IMR-90 (cell line): Measurements from ENCODE around the gene SNX32. TPM values are rescaled to one million over a fixed set of nuclear protein-coding genes. Genes with fewer than 3 reads are reported as not detected.

Source experiments
- ATAC-seq: fragments of 200-7000 bp; cut with Tn5 transposase; 2 replicates; pipeline ENCODE4 v1.9.1; 2020; ENCODE audit warnings: low read depth, mild to moderate bottlenecking, moderate library complexity
- BruUV-seq: library from RNA; stranded (reverse); fragments of 400-500 nt; replicated peaks from 2 replicates; lab custom pipeline; 2021; lab: Mats Ljungman, UMichigan
- CTCF ChIA-PET: fragments of 300-600 bp; formaldehyde crosslinking; extraction: SDS; loops from one replicate; lab custom pipeline; 2021; ENCODE audit warnings: antibody characterized with exemption; lab: Yijun Ruan, JAX
- POLR2A ChIA-PET: fragments of 300-600 bp; sonication (Branson Sonifier 250); formaldehyde crosslinking; loops from one replicate; lab custom pipeline; 2022; ENCODE audit warnings: antibody characterized with exemption; ENCODE audit not compliant: unreplicated experiment; lab: Charles Lee
- DNase-seq: peaks from one replicate; pipeline ENCODE4 v3.0.0; 2013
- H2AFZ ChIP-seq: replicated peaks from 2 replicates; pipeline ENCODE3; 2013; ENCODE audit warnings: low read length, mild to moderate bottlenecking; ENCODE audit not compliant: poor library complexity
- H2AK5ac ChIP-seq: 2 replicates; pipeline ENCODE4 v1.6.1; 2013; ENCODE audit warnings: low read depth, low read length, inconsistent platforms
- H2AK9ac ChIP-seq: replicated peaks from 2 replicates; pipeline ENCODE3; 2013; ENCODE audit warnings: mild to moderate bottlenecking, low read depth, low read length, moderate library complexity; ENCODE audit not compliant: poor library complexity
- H2BK120ac ChIP-seq: 2 replicates; pipeline ENCODE4 v1.6.1; 2013; ENCODE audit warnings: low read depth, low read length, inconsistent platforms
- H2BK15ac ChIP-seq: 3 replicates; pipeline ENCODE4 v1.6.1; 2013; ENCODE audit warnings: low read depth, low read length, inconsistent platforms
- H2BK20ac ChIP-seq: 2 replicates; pipeline ENCODE4 v1.6.1; 2013; ENCODE audit warnings: low read depth, mild to moderate bottlenecking, inconsistent platforms, low read length, moderate library complexity
- H2BK5ac ChIP-seq: 2 replicates; pipeline ENCODE4 v1.6.1; 2013; ENCODE audit warnings: mild to moderate bottlenecking, low read depth, low read length, inconsistent platforms; ENCODE audit not compliant: poor library complexity, severe bottlenecking
- H3K14ac ChIP-seq: replicated peaks from 2 replicates; pipeline ENCODE4 v1.6.1; 2013; ENCODE audit warnings: low read depth, low read length, inconsistent platforms
- H3K18ac ChIP-seq: 2 replicates; pipeline ENCODE4 v1.6.1; 2013; ENCODE audit warnings: low read depth, low read length, control low read depth
- H3K23ac ChIP-seq: 2 replicates; pipeline ENCODE4 v1.6.1; 2013; ENCODE audit warnings: low read depth, low read length, inconsistent platforms
- H3K27ac ChIP-seq: 2 replicates; pipeline ENCODE4 v1.5.1; 2013; ENCODE audit warnings: mild to moderate bottlenecking, control low read depth, low read length; ENCODE audit not compliant: insufficient read depth
- H3K27me3 ChIP-seq: 2 replicates; pipeline ENCODE4 v1.6.1; 2013; ENCODE audit warnings: low read length; ENCODE audit not compliant: control insufficient read depth, insufficient read depth
- H3K36me3 ChIP-seq: 2 replicates; pipeline ENCODE4 v1.6.1; 2013; ENCODE audit warnings: low read length, mixed read lengths; ENCODE audit not compliant: control insufficient read depth, insufficient read depth
- H3K4ac ChIP-seq: 2 replicates; pipeline ENCODE4 v1.6.1; 2013; ENCODE audit warnings: low read depth, low read length, inconsistent platforms
- H3K4me1 ChIP-seq: 2 replicates; pipeline ENCODE4 v1.6.1; 2013; ENCODE audit warnings: low read length, mixed read lengths; ENCODE audit not compliant: control insufficient read depth, insufficient read depth
- H3K4me2 ChIP-seq: 2 replicates; pipeline ENCODE4 v1.6.1; 2013; ENCODE audit warnings: low read depth, mild to moderate bottlenecking, control low read depth, low read length, moderate library complexity
- H3K4me3 ChIP-seq: 2 replicates; pipeline ENCODE4 v1.5.1; 2013; ENCODE audit warnings: low read depth, mild to moderate bottlenecking, control low read depth, low read length, moderate library complexity; ENCODE audit not compliant: insufficient read depth
- H3K56ac ChIP-seq: 2 replicates; pipeline ENCODE4 v1.6.1; 2013; ENCODE audit warnings: low read length, inconsistent platforms; ENCODE audit not compliant: insufficient read depth; ENCODE audit errors: extremely low read depth
- H3K79me1 ChIP-seq, 2 experiments: 2 replicates each; pipeline ENCODE4 v1.6.1; 2013; ENCODE audit warnings: low read length in 2 of 2, inconsistent platforms in 1 of 2, low read depth in 1 of 2
- H3K9ac ChIP-seq: 2 replicates; pipeline ENCODE4 v1.6.1; 2013; ENCODE audit warnings: low read depth, low read length, control low read depth
- H3K9me1 ChIP-seq: 2 replicates; pipeline ENCODE4 v1.6.1; 2013; ENCODE audit warnings: low read length, inconsistent platforms; ENCODE audit not compliant: insufficient read depth
- H3K9me3 ChIP-seq: 2 replicates; pipeline ENCODE4 v1.6.1; 2013; ENCODE audit warnings: low read length; ENCODE audit not compliant: control insufficient read depth, insufficient read depth
- H4K20me1 ChIP-seq: 2 replicates; pipeline ENCODE4 v1.6.1; 2013; ENCODE audit warnings: low read length, inconsistent platforms; ENCODE audit not compliant: insufficient read depth
- H4K5ac ChIP-seq: 2 replicates; pipeline ENCODE4 v1.6.1; 2013; ENCODE audit warnings: mild to moderate bottlenecking, low read depth, low read length, control low read depth
- H4K8ac ChIP-seq, 2 experiments: 2 replicates each; pipeline ENCODE4 v1.6.1; 2013; ENCODE audit warnings: low read depth in 2 of 2, low read length in 2 of 2, control low read depth in 1 of 2, inconsistent platforms in 1 of 2
- H4K91ac ChIP-seq: 2 replicates; pipeline ENCODE4 v1.6.1; 2013; ENCODE audit warnings: low read depth, low read length, inconsistent platforms; ENCODE audit not compliant: insufficient read depth
- BHLHE40 ChIP-seq: fragments of 150-350 bp; IDR thresholded peaks from 2 replicates; pipeline ENCODE4 v1.6.1; 2016; ENCODE audit warnings: mild to moderate bottlenecking, low read depth, low read length
- CEBPB ChIP-seq: IDR thresholded peaks from 2 replicates; pipeline ENCODE4 v1.6.1; 2012; ENCODE audit warnings: low read depth, low read length, improper control_type of control experiment
- CHD1 ChIP-seq: IDR thresholded peaks from 2 replicates; pipeline ENCODE4 v1.6.1; 2012; ENCODE audit warnings: low read depth, low read length, improper control_type of control experiment
- CTCF ChIP-seq: conservative IDR thresholded peaks from 2 replicates; pipeline ENCODE4 v1.5.1; 2012; ENCODE audit warnings: mild to moderate bottlenecking, low read depth, low read length, improper control_type of control experiment
- ELK1 ChIP-seq: fragments of 150-350 bp; IDR thresholded peaks from 2 replicates; pipeline ENCODE4 v1.6.1; 2016; ENCODE audit warnings: low read depth, mild to moderate bottlenecking, low read length, moderate library complexity, borderline replicate concordance
- FOS ChIP-seq: fragments of 150-350 bp; IDR thresholded peaks from 2 replicates; pipeline ENCODE4 v1.6.1; 2016; ENCODE audit warnings: low read depth, low read length
- MAFK ChIP-seq: IDR thresholded peaks from 2 replicates; pipeline ENCODE4 v1.6.1; 2012; ENCODE audit warnings: low read depth, low read length, improper control_type of control experiment
- MAZ ChIP-seq: IDR thresholded peaks from 2 replicates; pipeline ENCODE4 v1.6.1; 2012; ENCODE audit warnings: low read depth, mild to moderate bottlenecking, low read length, improper control_type of control experiment, moderate library complexity, borderline replicate concordance
- MXI1 ChIP-seq: IDR thresholded peaks from 2 replicates; pipeline ENCODE4 v1.6.1; 2012; ENCODE audit warnings: low read depth, mild to moderate bottlenecking, low read length, moderate library complexity, borderline replicate concordance
- NFE2L2 ChIP-seq: fragments of 150-350 bp; IDR thresholded peaks from 2 replicates; pipeline ENCODE4 v1.6.1; 2016; ENCODE audit warnings: low read depth, mild to moderate bottlenecking, low read length
- POLR2A ChIP-seq: IDR thresholded peaks from 2 replicates; pipeline ENCODE4 v1.6.1; 2012; ENCODE audit warnings: mild to moderate bottlenecking, low read depth, low read length
- RAD21 ChIP-seq: IDR thresholded peaks from 2 replicates; pipeline ENCODE4 v1.6.1; 2012; ENCODE audit warnings: low read length, improper control_type of control experiment
- RCOR1 ChIP-seq: IDR thresholded peaks from 2 replicates; pipeline ENCODE4 v1.6.1; 2012; ENCODE audit warnings: mild to moderate bottlenecking, low read length, improper control_type of control experiment; ENCODE audit not compliant: insufficient replicate concordance
- RFX5 ChIP-seq: IDR thresholded peaks from 2 replicates; pipeline ENCODE4 v1.8.0; 2012; ENCODE audit warnings: low read depth, mild to moderate bottlenecking, low read length, moderate library complexity
- SMC3 ChIP-seq: fragments of 150-350 bp; IDR thresholded peaks from 2 replicates; pipeline ENCODE4 v1.6.1; 2016; ENCODE audit warnings: low read depth, mild to moderate bottlenecking, antibody characterized with exemption, low read length, moderate library complexity
- USF2 ChIP-seq: fragments of 150-350 bp; IDR thresholded peaks from 2 replicates; pipeline ENCODE4 v1.6.1; 2017; ENCODE audit warnings: mild to moderate bottlenecking, antibody characterized with exemption, low read length, low read depth
- WGBS, 2 experiments: methylation state at CpG; one replicate each; pipeline versions ENCODE4 v1.1.5 to v1.1.7; 2013; ENCODE audit warnings: missing lambda C conversion rate in 2 of 2; ENCODE audit not compliant: insufficient read length in 1 of 2; ENCODE audit errors: extremely low coverage in 2 of 2; 5-methylcytosine and 5-hydroxymethylcytosine counted together
- dilution Hi-C: fragments of 300-500 bp; cut with HindIII; formaldehyde crosslinking; loops from one replicate; pipeline ENCODE4 v1.14.3; 2018; ENCODE audit warnings: low sequenced_read_pairs; ENCODE audit not compliant: unreplicated experiment
- in situ Hi-C: fragments of 300-500 bp; cut with MboI; formaldehyde crosslinking; loops from 3 replicates; pipeline ENCODE4 v1.14.3; 2019; ENCODE audit warnings: low sequenced_read_pairs, inconsistent platforms, mixed read lengths
- intact Hi-C: fragments of 100-400 bp; cut with micrococcal nuclease; formaldehyde crosslinking; loops from 2 replicates; pipeline ENCODE4 v1.10.0; 2022
- polyA plus RNA-seq, 3 experiments: library from polyadenylated mRNA; depleted of rRNA; stranded (reverse); fragments of >200 nt; gene quantifications; 2 replicates each; pipeline ENCODE4 v1.2.3, GENCODE V29; 2012; ENCODE audit warnings: low replicate concordance in 1 of 3
- total RNA-seq: library from RNA; depleted of rRNA; stranded (reverse); fragments of >200 nt; gene quantifications from 2 replicates; pipeline ENCODE4 v1.2.3, GENCODE V29; 2012

The SNX32 gene
- total and polyA plus RNA-seq, 2 of the 4 experiments (the other 2 are of a cell fraction): 0.36 to 0.79 TPM

- H4K8ac ChIP-seq: no peak overlapping the region
- no peak overlapping the region for H3K23ac ChIP-seq
- no peak overlapping the region for H3K4ac ChIP-seq
- no peak overlapping the region for H3K9ac ChIP-seq
- H3K27me3 ChIP-seq: peaks cover 61% of the 10 kb centered on the region
- no peak overlapping the region for H2BK5ac ChIP-seq
- H3K4me2 ChIP-seq: no peak overlapping the region
- H4K5ac ChIP-seq: no peak overlapping the region
- no peak for ATAC-seq
- DNase-seq: no peak
- H2AFZ ChIP-seq: no peak overlapping the region
- H4K91ac ChIP-seq: no peak overlapping the region
- in situ Hi-C loops (no loop called here), intact Hi-C loops (no loop called here), dilution Hi-C loops (no loop called here)
- H3K14ac ChIP-seq: no peak overlapping the region
- no peaks in the 10 kb centered on the region for H3K9me1 ChIP-seq
- H3K79me1 ChIP-seq: no peaks in the 10 kb centered on the region
- H4K20me1 ChIP-seq: no peaks in the 10 kb centered on the region
- H3K9me3 ChIP-seq: no peaks in the 10 kb centered on the region
- H2BK20ac ChIP-seq: no peak overlapping the region
- no peak overlapping the region for H3K56ac ChIP-seq
- ChIA-PET CTCF (no interaction called here), POLR2A (no interaction called here)
- H3K18ac ChIP-seq: no peak overlapping the region
- no peak for TF ChIP-seq CHD1
- no peak for TF ChIP-seq POLR2A
- TF ChIP-seq RAD21: no peak
- TF ChIP-seq RFX5: no peak
- TF ChIP-seq RCOR1: no peak
- no peak for TF ChIP-seq FOS
- TF ChIP-seq MXI1: no peak
- no peak for TF ChIP-seq USF2
- no peak for TF ChIP-seq BHLHE40
- no peak for TF ChIP-seq CEBPB
- no peak for TF ChIP-seq ELK1
- TF ChIP-seq MAFK: no peak
- TF ChIP-seq CTCF: no peak
- no peak for TF ChIP-seq NFE2L2
- TF ChIP-seq MAZ: no peak
- no peak for TF ChIP-seq SMC3
- H3K4me3 ChIP-seq: no peak overlapping the region
- H3K36me3 ChIP-seq: no peaks in the 10 kb centered on the region
- peaks cover 5% of the 10 kb centered on the region; the same call in 1 of the 2 replicates for H3K4me1 ChIP-seq
- H3K27ac ChIP-seq: no peak overlapping the region
- WGBS, 2 experiments: 73% methylated on average over 3 of the region's 8 CpGs; no CpG with 5 or more reads in 1 of the 2 experiments
- H2BK15ac ChIP-seq: no peak overlapping the region
- BruUV-seq: no TSS peak
- no peak overlapping the region for H2BK120ac ChIP-seq
- no peak overlapping the region for H2AK5ac ChIP-seq
- no peak overlapping the region for H2AK9ac ChIP-seq
Observed at GRCh38 chr11:65798882-65799281, 34.9 kb upstream of the SNX32 start.
